SK-N-SH (cell line): ENCODE measurements around the gene ABCC12.

ENCODE experiments used
- EZH2phosphoT487 ChIP-seq: fragments of 200-600 bp; sonication (generic); IDR thresholded peaks from 2 replicates; pipeline ENCODE4 v1.6.1; 2017; ENCODE audit warnings: low read depth, mixed run types, mild to moderate bottlenecking, antibody characterized with exemption, moderate library complexity, borderline replicate concordance
- FOSL2 ChIP-seq: IDR thresholded peaks from 2 replicates; pipeline ENCODE4 v1.4.0; 2012; ENCODE audit warnings: low read depth, mild to moderate bottlenecking, moderate library complexity, borderline replicate concordance
- MXI1 ChIP-seq: IDR thresholded peaks from 2 replicates; pipeline ENCODE4 v1.6.1; 2012; ENCODE audit warnings: mild to moderate bottlenecking, low read depth, low read length, improper control_type of control experiment
- POLR2AphosphoS5 ChIP-seq: IDR thresholded peaks from 2 replicates; pipeline ENCODE4 v1.6.1; 2012; ENCODE audit warnings: low read depth, low read length
- REST ChIP-seq: IDR thresholded peaks from 2 replicates; pipeline ENCODE4 v1.6.1; 2012; ENCODE audit warnings: mild to moderate bottlenecking, low read depth, low read length, moderate library complexity
- TCF12 ChIP-seq: IDR thresholded peaks from 2 replicates; pipeline ENCODE4 v1.4.0; 2012
- TEAD4 ChIP-seq: IDR thresholded peaks from 2 replicates; pipeline ENCODE4 v1.4.0; 2012; ENCODE audit warnings: mild to moderate bottlenecking, borderline replicate concordance; ENCODE audit not compliant: insufficient read depth
- YY1 ChIP-seq: IDR thresholded peaks from 2 replicates; pipeline ENCODE4 v1.4.0; 2012; ENCODE audit warnings: low read depth, mild to moderate bottlenecking
- TF ChIP-seq, protein P1 (sequence below): IDR thresholded peaks from 2 replicates; pipeline ENCODE4 v1.4.0; 2012; ENCODE audit warnings: low read depth

GRCh38 chr16:48168075-48168474 is 12.3 kb upstream of the ABCC12 start:
- no peak for TF ChIP-seq MXI1
- no peak for TF ChIP-seq YY1
- TF ChIP-seq, protein P1, sequence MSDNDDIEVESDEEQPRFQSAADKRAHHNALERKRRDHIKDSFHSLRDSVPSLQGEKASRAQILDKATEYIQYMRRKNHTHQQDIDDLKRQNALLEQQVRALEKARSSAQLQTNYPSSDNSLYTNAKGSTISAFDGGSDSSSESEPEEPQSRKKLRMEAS: no peak
- TF ChIP-seq POLR2AphosphoS5: no peak
- no peak for TF ChIP-seq TCF12
- no peak for TF ChIP-seq FOSL2
- TF ChIP-seq REST: no peak
- no peak for TF ChIP-seq TEAD4
- no peak for TF ChIP-seq EZH2phosphoT487
